Right atrium auricular region (tissue), 2 donors: ENCODE results near the gene COLEC11. TPM values are rescaled to one million over a fixed set of nuclear protein-coding genes. Genes with fewer than 3 reads are reported as not detected.

ENCODE experiments used
- DNase-seq: peaks from one replicate; pipeline ENCODE4 v3.0.0-alpha.2; 2019; ENCODE audit warnings: low spot score
- H3K27ac ChIP-seq, 2 donors: fragments of 200-600 bp; sonication (generic); 1 replicate in 1 of 2; 2 replicates in 1 of 2; pipeline ENCODE4 v1.5.1; 2016 to 2019
- H3K27me3 ChIP-seq, 2 donors: fragments of 200-600 bp; sonication (generic); one replicate each; pipeline versions ENCODE4 v1.5.1 to v1.6.0; 2017 to 2019
- H3K36me3 ChIP-seq: fragments of 200-600 bp; sonication (generic); one replicate; pipeline ENCODE4 v1.5.1; 2016
- H3K4me1 ChIP-seq, 2 donors: fragments of 200-600 bp; sonication (generic); one replicate each; pipeline versions ENCODE4 v1.5.1 to v1.6.0; 2017 to 2019
- H3K4me3 ChIP-seq, 2 donors: fragments of 200-600 bp; sonication (generic); 1 replicate in 1 of 2; 2 replicates in 1 of 2; pipeline ENCODE4 v1.5.1; 2017 to 2019; ENCODE audit warnings: mild to moderate bottlenecking in 1 of 2, moderate library complexity in 1 of 2
- H3K9me3 ChIP-seq, 2 donors: fragments of 200-600 bp; sonication (generic); one replicate each; pipeline ENCODE4 v1.5.1; 2019
- CTCF ChIP-seq, 2 donors: fragments of 200-600 bp; sonication (generic); IDR thresholded peaks; one replicate each; pipeline ENCODE4 v1.5.1; 2019; ENCODE audit warnings: antibody characterized with exemption in 2 of 2
- total RNA-seq, 2 donors: library from RNA; depleted of rRNA; stranded (reverse); fragments of >200 nt; gene quantifications; one replicate each; pipeline ENCODE4 v1.1.0, GENCODE V29; 2016

Gene COLEC11
- total RNA-seq, 2 donors from 2014 or later = 27.8 to 56.6 TPM

- Histone ChIP-seq H3K9me3 (no peaks in the 10 kb centered on the region), H3K4me3 (no peak overlapping the region), H3K4me1 (no peaks in the 10 kb centered on the region), H3K27ac (no peak overlapping the region), H3K27me3 (no peaks in the 10 kb centered on the region), H3K36me3 (no peaks in the 10 kb centered on the region)
- no peak for DNase-seq
- TF ChIP-seq CTCF (IDR thresholded peaks at IDR 0.05) = no peak
These were observed 49.3 kb downstream of the COLEC11 start for GRCh38 chr2:3644246-3644525.

- DNase-seq = no peak
These were observed 50.1 kb downstream of the COLEC11 start for GRCh38 chr2:3644891-3645605.

GRCh38 chr2:3645745-3646389 lies 51.0 kb downstream of the COLEC11 start:
- TF ChIP-seq CTCF (IDR thresholded peaks at IDR 0.05) = no peak
- H3K9me3 ChIP-seq = no peaks in the 10 kb centered on the region
- DNase-seq = no peak

More at GRCh38 chr2:3644891-3645605, 50.1 kb downstream of the COLEC11 start:
- no peaks in the 10 kb centered on the region for H3K36me3 ChIP-seq
- H3K27me3 ChIP-seq = no peaks in the 10 kb centered on the region
- H3K4me3 ChIP-seq = no peak overlapping the region
- no peak for TF ChIP-seq CTCF (IDR thresholded peaks at IDR 0.05)
- H3K9me3 ChIP-seq = no peaks in the 10 kb centered on the region
- no peaks in the 10 kb centered on the region for H3K4me1 ChIP-seq
- no peak overlapping the region for H3K27ac ChIP-seq

GRCh38 chr2:3646446-3646845 lies 51.5 kb downstream of the COLEC11 start:
- H3K27me3 ChIP-seq = no peaks in the 10 kb centered on the region
- no peak overlapping the region for H3K4me3 ChIP-seq
- H3K9me3 ChIP-seq = no peaks in the 10 kb centered on the region
- no peak for DNase-seq
- no peaks in the 10 kb centered on the region for H3K36me3 ChIP-seq
- no peak overlapping the region for H3K27ac ChIP-seq
- H3K4me1 ChIP-seq = peaks cover 0 to 5% of the 10 kb centered on the region in 2 donors
- no peak for TF ChIP-seq CTCF (IDR thresholded peaks at IDR 0.05)

More at GRCh38 chr2:3645745-3646389, 51.0 kb downstream of the COLEC11 start:
- Histone ChIP-seq H3K36me3 (no peaks in the 10 kb centered on the region), H3K4me1 (peaks cover 0 to 3% of the 10 kb centered on the region in 2 donors), H3K27ac (no peak overlapping the region), H3K27me3 (no peaks in the 10 kb centered on the region), H3K4me3 (no peak overlapping the region)

- Histone ChIP-seq H3K27ac (no peak overlapping the region), H3K4me3 (no peak overlapping the region), H3K36me3 (no peaks in the 10 kb centered on the region), H3K27me3 (no peaks in the 10 kb centered on the region), H3K4me1 (peaks cover 0 to 13% of the 10 kb centered on the region in 2 donors), H3K9me3 (no peaks in the 10 kb centered on the region)
- TF ChIP-seq CTCF (IDR thresholded peaks at IDR 0.05) = no peak
- no peak for DNase-seq
These were observed 52.3 kb downstream of the COLEC11 start for GRCh38 chr2:3647246-3647645.
